Measurements from ENCODE around the gene MZT2B. TPM values are rescaled to one million over a fixed set of nuclear protein-coding genes. Genes with fewer than 3 reads are reported as not detected.
"Not testable (repeated sequence)": the region's sequence is repeated elsewhere in the genome, so short reads cannot be mapped to it uniquely, and the experiment has no call there.

Gene MZT2B
- total and polyA plus RNA-seq, 2 of the 13 experiments (the other 11 are each of a cell fraction or from before 2014, with no cell fraction given) = 253 to 410 TPM

GRCh38 chr2:130187859-130188792, 6.1 kb downstream of the MZT2B start:
- H3K9me3 ChIP-seq (ENCODE audit: low read length); H3K36me3 ChIP-seq (replicated peaks in 1 of 2; ENCODE audit: control insufficient read depth in 1 of 2, insufficient read depth in 2 of 2, low read length in 2 of 2); BruUV-seq (replicated peaks); H3K4me3 ChIP-seq (replicated peaks in 1 of 3; ENCODE audit: insufficient read depth in 1 of 3, low read depth in 2 of 3, low read length in 3 of 3); intact Hi-C loops (cut with micrococcal nuclease; ENCODE audit: unreplicated experiment); H3K27me3 ChIP-seq (ENCODE audit: control insufficient read depth in 1 of 2, insufficient read depth in 2 of 2, low read length in 2 of 2); H3K4me2 ChIP-seq (ENCODE audit: low read depth, low read length); H3K9ac ChIP-seq (ENCODE audit: insufficient read depth, low read depth, low read length); ATAC-seq; H3K27ac ChIP-seq (ENCODE audit: extremely low read length, insufficient read depth, low read length); CTCF ChIA-PET (ENCODE audit: low intra/inter-chr PET ratio, low total read pairs); H2AFZ ChIP-seq (ENCODE audit: low read length); H4K20me1 ChIP-seq (ENCODE audit: insufficient read depth, low read length); TF ChIP-seq NONO (IDR thresholded peaks at IDR 0.05): not testable (repeated sequence)
- peak; percentile 66 for FAIRE-seq
- Histone ChIP-seq H3K79me2 (ENCODE audit: insufficient read depth, low read length) (peaks cover 16% of the 10 kb centered on the region), H3K4me1 (ENCODE audit: insufficient read depth, low read length) (peaks cover 30% of the 10 kb centered on the region)
- DNase-seq (ENCODE audit: low spot score) = peak; percentile 39
- in situ Hi-C loops (cut with HindIII; ENCODE audit: extremely low pct_ligation_motif_present, low pct_unique_long_range_greater_than_20kb) = loop anchor here (25.0 kb wide), 1 partner anchor 1299 kb away; the partner anchor contains the start of genes MZT2A and TUBA3D
- peak; percentile 72; the same call in 1 of the 2 replicates for TF ChIP-seq CEBPB (IDR thresholded peaks at IDR 0.05; ENCODE audit: borderline replicate concordance, low read depth, low read length)
- peak; percentile 58; the same call in 1 of the 2 replicates for TF ChIP-seq ZNF362 (CRISPR knock-in tag; IDR thresholded peaks at IDR 0.05; ENCODE audit: borderline replicate concordance)
- TF ChIP-seq AGO2 (optimal IDR thresholded peaks at IDR 0.05; ENCODE audit: low read depth, low read length) = peak; percentile 49
- peak in 1 of 2 experiments; percentile 41; a peak in 1 of 4 replicates for TF ChIP-seq POLR2A (IDR thresholded peaks at IDR 0.05; ENCODE audit: insufficient read depth in 1 of 2, low read depth in 2 of 2, low read length in 2 of 2)
- TF ChIP-seq NONO (CRISPR knock-in tag; conservative IDR thresholded peaks at IDR 0.05) = peak; percentile 33; the same call in 1 of the 2 replicates
- peak; percentile 13; the same call in 1 of the 2 replicates for TF ChIP-seq POLR2G (IDR thresholded peaks at IDR 0.05; ENCODE audit: low read depth, low read length)
- TF ChIP-seq ZNF687 (CRISPR knock-in tag; IDR thresholded peaks at IDR 0.05) = peak; percentile 39; the same call in 1 of the 2 replicates
- peak; percentile 78 for TF ChIP-seq CEBPG (CRISPR knock-in tag; IDR thresholded peaks at IDR 0.05)
- peak; percentile 50; the same call in 1 of the 2 replicates for TF ChIP-seq ZNF281 (CRISPR knock-in tag; IDR thresholded peaks at IDR 0.05; ENCODE audit: borderline replicate concordance)
- POLR2A ChIA-PET = interaction anchor here (0.6 to 2.7 kb wide), 2 partner anchors 19 to 1299 kb away, joined by 3 to 11 read pairs; no protein-coding TSS in a partner anchor
- WGBS (ENCODE audit: low lambda C conversion rate) = 94% methylated on average over 15 of the region's 17 CpGs

Measured in HepG2 (cell line).